Measurements from ENCODE around the gene GPR21. TPM values are rescaled to one million over a fixed set of nuclear protein-coding genes. Genes with fewer than 3 reads are reported as not detected.

Gene GPR21
- total RNA-seq (2022) (0.37 TPM in 1 of 2 replicates, not detected in the other), Bru-seq, nascent RNA (percentile 87 among the genes with signal in this experiment), BruChase-seq, experiment 1, labeled RNA remaining after a 6-hour chase (percentile 57 among the genes with signal in this experiment), BruChase-seq, experiment 2, labeled RNA remaining after a 2-hour chase (percentile 58 among the genes with signal in this experiment)
- long read RNA-seq = 0 reads

DNA sequence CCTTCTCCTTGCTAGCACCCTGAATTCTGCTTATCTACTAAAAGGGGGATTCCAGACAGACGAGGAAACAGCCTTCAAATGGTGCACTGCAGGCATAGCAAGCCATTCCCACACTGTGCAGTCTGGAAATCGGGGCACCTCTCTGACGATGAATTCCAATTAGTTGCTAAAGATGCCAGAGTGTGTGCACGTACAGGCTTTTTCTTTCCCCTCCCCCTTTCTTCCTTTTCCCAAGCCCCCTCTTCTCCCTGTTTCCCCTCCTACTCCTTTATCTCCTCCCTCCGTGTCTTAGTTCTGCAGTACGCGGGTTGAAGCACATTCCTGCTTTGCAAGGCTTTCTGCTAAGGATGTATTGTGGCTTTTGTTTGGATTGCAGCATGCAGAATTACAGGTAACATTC lies at the start of gene GPR21:
TSS of gene GPR21 (plus strand) at position 316 of the 400 bp plus-strand sequence. CDS start 900 bp downstream, outside the sequence.
- no peak within 1 kb of the TSS for H3K4me3 Mint-ChIP-seq (ENCODE audit: unreplicated experiment)
- H3K27me3 Mint-ChIP-seq (ENCODE audit: insufficient read depth, unreplicated experiment) = no peaks in the 10 kb centered on the region
- TF ChIP-seq CTCF (IDR thresholded peaks at IDR 0.05; ENCODE audit: unreplicated experiment) = no peak
- POLR2A ChIA-PET = no interaction called here
- BruUV-seq (replicated peaks) = no TSS peak
- no peak within 1 kb of the TSS for H3K27ac Mint-ChIP-seq (ENCODE audit: low read depth, unreplicated experiment)
- H3K9me3 Mint-ChIP-seq (ENCODE audit: unreplicated experiment) = no peaks in the 10 kb centered on the region
- H3K36me3 Mint-ChIP-seq (ENCODE audit: insufficient read depth, unreplicated experiment) = peaks cover 6% of the 10 kb centered on the region
- intact Hi-C loops (cut with micrococcal nuclease) = no loop called here
- CTCF ChIA-PET = interaction anchor here (0.6 kb wide), 1 partner anchor 49 kb away, joined by 3 read pairs; no protein-coding TSS in a partner anchor
- peaks cover 13% of the 10 kb centered on the region for H3K4me1 Mint-ChIP-seq (ENCODE audit: insufficient read depth, unreplicated experiment)
- no peak for DNase-seq (ENCODE audit: unreplicated experiment)

GRCh38 chr9:122986010-122986409 lies 47.5 kb upstream of the GPR21 start:
- BruUV-seq (replicated peaks) = no TSS peak
- intact Hi-C loops (cut with micrococcal nuclease) = no loop called here
- no peaks in the 10 kb centered on the region for H3K27me3 Mint-ChIP-seq (ENCODE audit: insufficient read depth, unreplicated experiment)
- no peak overlapping the region for H3K27ac Mint-ChIP-seq (ENCODE audit: low read depth, unreplicated experiment)
- no peaks in the 10 kb centered on the region for H3K4me1 Mint-ChIP-seq (ENCODE audit: insufficient read depth, unreplicated experiment)
- no peak overlapping the region for H3K4me3 Mint-ChIP-seq (ENCODE audit: unreplicated experiment)
- CTCF ChIA-PET = interaction anchor here (0.7 kb wide), 1 partner anchor 69 kb away, joined by 3 read pairs; no protein-coding TSS in a partner anchor
- peaks cover 53% of the 10 kb centered on the region for H3K36me3 Mint-ChIP-seq (ENCODE audit: insufficient read depth, unreplicated experiment)
- no peak for DNase-seq (ENCODE audit: unreplicated experiment)
- no peaks in the 10 kb centered on the region for H3K9me3 Mint-ChIP-seq (ENCODE audit: unreplicated experiment)
- TF ChIP-seq CTCF (IDR thresholded peaks at IDR 0.05; ENCODE audit: unreplicated experiment) = no peak
- POLR2A ChIA-PET = no interaction called here

DNA sequence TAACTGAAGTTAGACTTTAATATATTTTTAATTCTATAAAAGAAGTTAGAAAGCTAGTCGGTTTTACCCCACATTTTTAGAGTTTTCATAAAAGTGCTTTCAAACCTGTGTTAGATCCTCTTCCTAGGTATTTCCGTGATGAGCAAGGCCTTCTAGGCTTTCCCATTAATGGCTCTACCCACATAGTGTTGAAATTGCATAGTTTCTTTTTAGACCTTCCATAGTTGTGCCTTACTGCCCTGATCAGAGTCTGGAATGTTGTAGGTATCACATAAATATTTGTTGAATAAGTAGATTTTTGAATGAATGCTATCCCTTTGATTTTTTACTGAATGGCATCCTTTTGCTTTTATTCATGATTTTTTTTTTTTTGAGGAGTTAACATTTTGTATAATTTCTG lies 45.3 kb upstream of the GPR21 start:
- Mint-ChIP-seq H3K36me3 (ENCODE audit: insufficient read depth, unreplicated experiment) (peaks cover 50% of the 10 kb centered on the region), H3K4me1 (ENCODE audit: insufficient read depth, unreplicated experiment) (no peaks in the 10 kb centered on the region), H3K4me3 (ENCODE audit: unreplicated experiment) (no peak overlapping the region), H3K9me3 (ENCODE audit: unreplicated experiment) (no peaks in the 10 kb centered on the region), H3K27ac (ENCODE audit: low read depth, unreplicated experiment) (no peak overlapping the region), H3K27me3 (ENCODE audit: insufficient read depth, unreplicated experiment) (no peaks in the 10 kb centered on the region)
- no TSS peak for BruUV-seq (replicated peaks)
- intact Hi-C loops (cut with micrococcal nuclease) = no loop called here
- ChIA-PET POLR2A (interaction anchor here (0.6 to 2.8 kb wide), 5 partner anchors 33 to 85 kb away, joined by 3 to 11 read pairs (median 4); partner anchors contain the start of genes RABGAP1, RC3H2 and ZBTB6), CTCF (interaction anchor here (0.6 to 1.5 kb wide), 6 partner anchors 10 to 889 kb away, joined by 3 to 7 read pairs (median 4); no protein-coding TSS in a partner anchor)
- no peak for TF ChIP-seq CTCF (IDR thresholded peaks at IDR 0.05; ENCODE audit: unreplicated experiment)
- DNase-seq (ENCODE audit: unreplicated experiment) = no peak

GRCh38 chr9:122988920-122989621 lies 44.4 kb upstream of the GPR21 start:
- BruUV-seq (replicated peaks) = no TSS peak
- TF ChIP-seq CTCF (IDR thresholded peaks at IDR 0.05; ENCODE audit: unreplicated experiment) = no peak
- no peaks in the 10 kb centered on the region for H3K4me1 Mint-ChIP-seq (ENCODE audit: insufficient read depth, unreplicated experiment)
- no peak overlapping the region for H3K4me3 Mint-ChIP-seq (ENCODE audit: unreplicated experiment)
- no peaks in the 10 kb centered on the region for H3K27me3 Mint-ChIP-seq (ENCODE audit: insufficient read depth, unreplicated experiment)
- peaks cover 60% of the 10 kb centered on the region for H3K36me3 Mint-ChIP-seq (ENCODE audit: insufficient read depth, unreplicated experiment)
- H3K27ac Mint-ChIP-seq (ENCODE audit: low read depth, unreplicated experiment) = peak overlapping the region; percentile 19
- no peak for DNase-seq (ENCODE audit: unreplicated experiment)
- H3K9me3 Mint-ChIP-seq (ENCODE audit: unreplicated experiment) = no peaks in the 10 kb centered on the region
- intact Hi-C loops (cut with micrococcal nuclease) = no loop called here
- CTCF ChIA-PET = interaction anchor here (0.6 to 1.0 kb wide), 10 partner anchors 11 to 914 kb away, joined by 3 to 7 read pairs (median 4); partner anchors contain the start of gene PDCL
- POLR2A ChIA-PET = interaction anchor here (1.1 to 2.8 kb wide), 4 partner anchors 48 to 85 kb away, joined by 3 to 11 read pairs (median 5); partner anchors contain the start of genes RABGAP1, RC3H2 and ZBTB6

Data from MCF 10A (cell line).